Kidney epithelial cell (primary cell): ENCODE data around the gene EFCAB8. TPM values are rescaled to one million over a fixed set of nuclear protein-coding genes. Genes with fewer than 3 reads are reported as not detected.

ENCODE experiments used
- DNase-seq: peaks from one replicate; pipeline ENCODE4 v3.0.0-alpha.2; 2010; ENCODE audit warnings: low read depth
- H3K27me3 ChIP-seq: 2 replicates; pipeline ENCODE4 v1.6.0; 2011; ENCODE audit warnings: low read length; ENCODE audit not compliant: control insufficient read depth, insufficient read depth
- H3K36me3 ChIP-seq: 2 replicates; pipeline ENCODE4 v1.5.1; 2011; ENCODE audit warnings: low read length; ENCODE audit not compliant: control insufficient read depth, insufficient read depth
- H3K4me3 ChIP-seq: 2 replicates; pipeline ENCODE4 v1.5.1; 2011; ENCODE audit warnings: low read depth, mild to moderate bottlenecking, control low read depth, low read length
- total RNA-seq: library from RNA; depleted of rRNA; stranded (reverse); fragments of >200 nt; gene quantifications from 2 replicates; pipeline ENCODE4 v1.2.3, GENCODE V29; 2015
- TF ChIP-seq, protein P1 (sequence below): IDR thresholded peaks from 2 replicates; pipeline ENCODE4 v1.5.1; 2011; ENCODE audit warnings: mild to moderate bottlenecking, moderate library complexity, low read length, control low read depth, inconsistent platforms; ENCODE audit not compliant: insufficient read depth, poor library complexity, severe bottlenecking

Gene EFCAB8
- total RNA-seq, 1 donor from 2014 or later = not detected

DNA sequence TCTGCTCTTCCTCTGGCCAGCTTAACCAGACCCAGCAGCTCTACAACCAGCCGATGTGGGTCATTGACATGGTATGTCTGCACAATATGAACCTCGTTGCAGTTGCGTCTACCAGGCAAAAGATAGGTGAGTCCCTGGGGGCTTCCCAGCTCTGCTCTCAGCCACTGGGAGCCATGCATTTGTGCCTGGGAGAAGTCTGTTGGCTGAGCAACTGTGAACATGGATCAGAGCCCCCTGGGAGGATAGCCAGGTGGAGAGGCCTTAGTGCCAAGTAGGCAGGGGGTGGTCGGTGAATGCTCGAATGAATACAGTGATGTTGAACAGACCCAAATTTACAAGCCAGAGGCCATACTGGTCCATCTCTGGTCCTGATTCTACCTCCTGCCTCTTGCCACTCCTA lies 30.6 kb downstream of the EFCAB8 start:
- no peak for DNase-seq
- H3K27me3 ChIP-seq = peaks cover 7% of the 10 kb centered on the region
- TF ChIP-seq, protein P1, sequence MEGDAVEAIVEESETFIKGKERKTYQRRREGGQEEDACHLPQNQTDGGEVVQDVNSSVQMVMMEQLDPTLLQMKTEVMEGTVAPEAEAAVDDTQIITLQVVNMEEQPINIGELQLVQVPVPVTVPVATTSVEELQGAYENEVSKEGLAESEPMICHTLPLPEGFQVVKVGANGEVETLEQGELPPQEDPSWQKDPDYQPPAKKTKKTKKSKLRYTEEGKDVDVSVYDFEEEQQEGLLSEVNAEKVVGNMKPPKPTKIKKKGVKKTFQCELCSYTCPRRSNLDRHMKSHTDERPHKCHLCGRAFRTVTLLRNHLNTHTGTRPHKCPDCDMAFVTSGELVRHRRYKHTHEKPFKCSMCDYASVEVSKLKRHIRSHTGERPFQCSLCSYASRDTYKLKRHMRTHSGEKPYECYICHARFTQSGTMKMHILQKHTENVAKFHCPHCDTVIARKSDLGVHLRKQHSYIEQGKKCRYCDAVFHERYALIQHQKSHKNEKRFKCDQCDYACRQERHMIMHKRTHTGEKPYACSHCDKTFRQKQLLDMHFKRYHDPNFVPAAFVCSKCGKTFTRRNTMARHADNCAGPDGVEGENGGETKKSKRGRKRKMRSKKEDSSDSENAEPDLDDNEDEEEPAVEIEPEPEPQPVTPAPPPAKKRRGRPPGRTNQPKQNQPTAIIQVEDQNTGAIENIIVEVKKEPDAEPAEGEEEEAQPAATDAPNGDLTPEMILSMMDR = no peak
- H3K36me3 ChIP-seq = no peaks in the 10 kb centered on the region
- no peak overlapping the region for H3K4me3 ChIP-seq

DNA sequence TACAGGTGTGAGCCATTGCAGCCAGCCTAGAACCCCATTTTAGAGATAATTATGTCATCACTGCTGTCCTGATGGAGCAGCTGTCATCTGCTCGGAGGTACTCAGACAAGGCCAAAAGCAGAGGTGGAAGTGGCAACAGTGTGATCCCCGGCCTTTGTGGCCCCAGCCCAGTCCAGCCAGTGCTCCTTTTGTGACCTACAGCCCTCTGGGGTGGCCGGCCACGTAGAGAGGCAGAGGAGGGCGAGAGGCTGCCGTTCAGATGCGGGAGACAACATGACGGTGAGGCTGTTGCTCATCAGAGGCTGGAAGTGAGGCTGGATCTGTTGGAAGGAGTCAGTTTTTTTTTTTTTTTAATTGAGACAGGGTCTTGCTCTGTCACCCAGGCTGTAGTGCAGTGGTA lies 32.8 kb downstream of the EFCAB8 start:
- no peaks in the 10 kb centered on the region for H3K27me3 ChIP-seq
- DNase-seq = no peak
- TF ChIP-seq, protein P1 = no peak
- no peak overlapping the region for H3K4me3 ChIP-seq
- H3K36me3 ChIP-seq = no peaks in the 10 kb centered on the region

- no peak for DNase-seq
- Histone ChIP-seq H3K36me3 (no peaks in the 10 kb centered on the region), H3K27me3 (no peaks in the 10 kb centered on the region), H3K4me3 (no peak overlapping the region)
- TF ChIP-seq, protein P1 = no peak
These were observed 33.4 kb downstream of the EFCAB8 start for GRCh38 chr20:32891926-32892660.

- Histone ChIP-seq H3K4me3 (no peak overlapping the region), H3K36me3 (no peaks in the 10 kb centered on the region), H3K27me3 (no peaks in the 10 kb centered on the region)
- DNase-seq = no peak
- TF ChIP-seq, protein P1 = no peak
These were observed 34.7 kb downstream of the EFCAB8 start for GRCh38 chr20:32893263-32894025.

GRCh38 chr20:32894026-32894483 lies 35.3 kb downstream of the EFCAB8 start:
- TF ChIP-seq, protein P1 = peak; percentile 61
- no peak overlapping the region for H3K4me3 ChIP-seq

More at GRCh38 chr20:32894026-32894483, 35.3 kb downstream of the EFCAB8 start:
- Histone ChIP-seq H3K27me3 (no peaks in the 10 kb centered on the region), H3K36me3 (no peaks in the 10 kb centered on the region)
- DNase-seq = no peak
